Measurements from ENCODE around the gene SOX10.

SOX10 gene

DNA sequence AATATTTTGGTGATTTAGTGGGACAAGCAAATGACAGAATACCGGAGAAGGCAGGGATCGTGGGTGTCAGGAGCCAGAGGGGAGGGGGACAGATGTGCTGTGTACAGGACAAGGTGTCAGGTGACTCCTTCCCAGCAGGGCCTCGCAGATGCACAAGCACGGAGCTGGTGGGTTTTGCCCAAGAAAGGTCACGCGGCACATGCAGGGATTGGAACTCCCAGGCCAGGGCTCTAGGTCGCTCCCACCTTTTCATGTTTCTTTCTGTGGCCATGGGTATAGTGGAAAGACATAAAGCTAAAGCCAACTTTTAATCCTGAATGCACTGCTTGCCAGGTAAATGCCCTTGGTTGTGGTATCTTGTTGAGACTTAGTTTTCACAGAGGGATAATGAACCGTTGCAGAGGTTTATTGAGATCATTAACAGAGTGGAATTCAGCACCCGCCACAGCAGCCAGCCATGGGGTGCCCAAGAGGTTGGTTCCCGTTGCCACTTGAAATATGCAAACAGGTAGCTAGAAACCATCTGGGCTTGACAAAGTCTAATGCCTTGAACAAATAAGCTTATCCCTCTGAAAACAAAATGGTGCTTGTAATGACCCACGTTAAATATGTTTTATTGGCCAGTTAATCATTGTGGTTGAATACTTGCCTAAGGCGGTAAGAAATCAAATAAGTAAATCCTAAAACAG lies 41.1 kb downstream of the SOX10 start:
- Mint-ChIP-seq H3K36me3 (ENCODE audit: low read depth) (peaks cover 18% of the 10 kb centered on the region), H3K4me1 (peaks cover 9% of the 10 kb centered on the region)
- no peak for DNase-seq

DNA sequence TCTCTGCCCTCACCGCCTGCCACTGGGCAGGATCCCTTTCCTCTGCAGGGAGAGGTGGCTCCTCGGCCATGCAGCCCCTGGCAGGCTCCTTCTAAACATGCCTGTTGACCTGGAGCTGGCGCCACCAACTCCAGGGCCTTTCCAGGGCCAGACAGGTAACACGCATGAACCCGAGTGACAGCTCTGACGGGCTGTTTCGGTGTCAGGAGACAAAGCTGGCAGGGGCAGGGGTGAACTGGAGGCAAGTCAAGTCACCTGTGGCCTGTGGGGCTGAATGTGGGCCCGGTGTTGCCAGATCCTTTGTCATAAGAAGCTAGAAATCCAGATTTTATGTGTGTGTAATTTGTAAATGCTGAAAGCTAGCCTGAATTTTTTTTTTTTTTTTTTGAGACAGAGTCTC lies 42.2 kb downstream of the SOX10 start:
- H3K27me3 Mint-ChIP-seq (ENCODE audit: low read depth, poor library complexity), result peaks cover 9% of the 10 kb centered on the region
- H3K4me1 Mint-ChIP-seq, result peaks cover 9% of the 10 kb centered on the region
- no peak overlapping the region for H3K27ac Mint-ChIP-seq
- DNase-seq, result no peak
- H3K4me3 Mint-ChIP-seq, result no peak overlapping the region
- TF ChIP-seq, protein P1, sequence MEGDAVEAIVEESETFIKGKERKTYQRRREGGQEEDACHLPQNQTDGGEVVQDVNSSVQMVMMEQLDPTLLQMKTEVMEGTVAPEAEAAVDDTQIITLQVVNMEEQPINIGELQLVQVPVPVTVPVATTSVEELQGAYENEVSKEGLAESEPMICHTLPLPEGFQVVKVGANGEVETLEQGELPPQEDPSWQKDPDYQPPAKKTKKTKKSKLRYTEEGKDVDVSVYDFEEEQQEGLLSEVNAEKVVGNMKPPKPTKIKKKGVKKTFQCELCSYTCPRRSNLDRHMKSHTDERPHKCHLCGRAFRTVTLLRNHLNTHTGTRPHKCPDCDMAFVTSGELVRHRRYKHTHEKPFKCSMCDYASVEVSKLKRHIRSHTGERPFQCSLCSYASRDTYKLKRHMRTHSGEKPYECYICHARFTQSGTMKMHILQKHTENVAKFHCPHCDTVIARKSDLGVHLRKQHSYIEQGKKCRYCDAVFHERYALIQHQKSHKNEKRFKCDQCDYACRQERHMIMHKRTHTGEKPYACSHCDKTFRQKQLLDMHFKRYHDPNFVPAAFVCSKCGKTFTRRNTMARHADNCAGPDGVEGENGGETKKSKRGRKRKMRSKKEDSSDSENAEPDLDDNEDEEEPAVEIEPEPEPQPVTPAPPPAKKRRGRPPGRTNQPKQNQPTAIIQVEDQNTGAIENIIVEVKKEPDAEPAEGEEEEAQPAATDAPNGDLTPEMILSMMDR (IDR thresholded peaks at IDR 0.05), result no peak
- peaks cover 25% of the 10 kb centered on the region for H3K36me3 Mint-ChIP-seq (ENCODE audit: low read depth)
- H3K9me3 Mint-ChIP-seq, result no peaks in the 10 kb centered on the region

More for the DNA sequence above, 41.1 kb downstream of the SOX10 start:
- Mint-ChIP-seq H3K9me3 (no peaks in the 10 kb centered on the region), H3K27me3 (ENCODE audit: low read depth, poor library complexity) (peaks cover 2% of the 10 kb centered on the region), H3K27ac (no peak overlapping the region), H3K4me3 (no peak overlapping the region)
- TF ChIP-seq, protein P1 (IDR thresholded peaks at IDR 0.05), result no peak

DNA sequence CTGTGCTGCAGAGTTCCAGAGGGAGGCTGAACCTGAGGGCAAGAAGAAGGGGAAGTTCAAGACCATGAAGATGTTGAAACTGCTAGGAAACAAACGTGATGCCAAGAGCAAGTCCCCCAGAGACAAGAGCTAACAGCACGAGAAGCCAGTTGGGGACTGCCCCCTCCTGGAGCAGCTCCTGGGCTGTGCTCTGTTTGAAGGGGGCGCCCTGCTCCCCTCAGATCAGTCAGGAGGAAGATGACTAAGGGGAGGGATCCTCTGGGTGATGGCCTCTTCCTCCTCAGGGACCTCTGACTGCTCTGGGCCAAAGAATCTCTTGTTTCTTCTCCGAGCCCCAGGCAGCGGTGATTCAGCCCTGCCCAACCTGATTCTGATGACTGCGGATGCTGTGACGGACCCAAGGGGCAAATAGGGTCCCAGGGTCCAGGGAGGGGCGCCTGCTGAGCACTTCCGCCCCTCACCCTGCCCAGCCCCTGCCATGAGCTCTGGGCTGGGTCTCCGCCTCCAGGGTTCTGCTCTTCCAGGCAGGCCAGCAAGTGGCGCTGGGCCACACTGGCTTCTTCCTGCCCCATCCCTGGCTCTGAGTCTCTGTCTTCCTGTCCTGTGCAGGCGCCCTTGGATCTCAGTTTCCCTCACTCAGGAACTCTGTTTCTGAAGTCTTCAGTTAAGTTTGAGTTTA lies 43.5 kb downstream of the SOX10 start:
- DNase-seq, result no peak
- peaks cover 9% of the 10 kb centered on the region for H3K27me3 Mint-ChIP-seq (ENCODE audit: low read depth, poor library complexity)
- H3K27ac Mint-ChIP-seq, result peak overlapping the region; percentile 90
- no peak overlapping the region for H3K4me3 Mint-ChIP-seq
- H3K4me1 Mint-ChIP-seq, result peaks cover 9% of the 10 kb centered on the region
- peaks cover 30% of the 10 kb centered on the region for H3K36me3 Mint-ChIP-seq (ENCODE audit: low read depth)
- no peaks in the 10 kb centered on the region for H3K9me3 Mint-ChIP-seq
- TF ChIP-seq, protein P1 (IDR thresholded peaks at IDR 0.05), result no peak

DNA sequence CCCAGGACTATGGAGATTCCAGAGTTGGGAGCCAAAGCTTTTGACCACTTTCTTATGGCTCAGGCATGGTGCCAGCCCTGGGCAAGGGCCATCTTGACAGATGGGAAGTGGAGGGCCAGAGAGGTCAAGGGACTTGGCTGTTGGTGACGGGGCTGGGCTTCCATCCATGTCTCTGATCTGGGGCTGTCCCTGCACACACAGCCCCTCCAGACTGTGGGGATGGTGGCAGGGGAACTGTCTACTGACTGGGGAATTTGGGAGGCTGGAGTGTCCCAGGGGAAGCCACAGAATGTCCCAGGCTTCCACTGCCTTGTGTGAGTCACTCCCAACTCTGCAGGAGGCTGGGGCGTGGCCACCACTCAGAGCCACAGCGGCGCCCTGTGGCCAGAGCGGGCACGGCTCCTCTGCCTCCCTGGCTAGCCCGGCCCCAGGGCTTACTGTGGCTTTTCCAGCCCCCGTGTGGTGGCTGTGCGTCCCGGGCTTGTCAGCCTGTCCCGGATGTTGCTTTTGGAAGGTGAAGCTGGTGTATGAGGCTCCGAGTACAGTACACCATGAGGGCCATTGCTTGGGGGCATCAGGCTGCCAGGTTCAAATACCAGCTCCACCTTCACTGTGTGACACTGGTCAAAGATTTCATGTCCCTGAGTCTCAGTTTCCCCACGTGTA lies 50.5 kb downstream of the SOX10 start:
- peak; percentile 90 for DNase-seq
- H3K36me3 Mint-ChIP-seq (ENCODE audit: low read depth), result peaks cover 22% of the 10 kb centered on the region
- H3K27ac Mint-ChIP-seq, result no peak overlapping the region
- H3K27me3 Mint-ChIP-seq (ENCODE audit: low read depth, poor library complexity), result peaks cover 6% of the 10 kb centered on the region
- H3K4me3 Mint-ChIP-seq, result no peak overlapping the region
- peaks cover 8% of the 10 kb centered on the region for H3K4me1 Mint-ChIP-seq
- no peaks in the 10 kb centered on the region for H3K9me3 Mint-ChIP-seq
- TF ChIP-seq, protein P1 (IDR thresholded peaks at IDR 0.05), result peak; percentile 93

DNA sequence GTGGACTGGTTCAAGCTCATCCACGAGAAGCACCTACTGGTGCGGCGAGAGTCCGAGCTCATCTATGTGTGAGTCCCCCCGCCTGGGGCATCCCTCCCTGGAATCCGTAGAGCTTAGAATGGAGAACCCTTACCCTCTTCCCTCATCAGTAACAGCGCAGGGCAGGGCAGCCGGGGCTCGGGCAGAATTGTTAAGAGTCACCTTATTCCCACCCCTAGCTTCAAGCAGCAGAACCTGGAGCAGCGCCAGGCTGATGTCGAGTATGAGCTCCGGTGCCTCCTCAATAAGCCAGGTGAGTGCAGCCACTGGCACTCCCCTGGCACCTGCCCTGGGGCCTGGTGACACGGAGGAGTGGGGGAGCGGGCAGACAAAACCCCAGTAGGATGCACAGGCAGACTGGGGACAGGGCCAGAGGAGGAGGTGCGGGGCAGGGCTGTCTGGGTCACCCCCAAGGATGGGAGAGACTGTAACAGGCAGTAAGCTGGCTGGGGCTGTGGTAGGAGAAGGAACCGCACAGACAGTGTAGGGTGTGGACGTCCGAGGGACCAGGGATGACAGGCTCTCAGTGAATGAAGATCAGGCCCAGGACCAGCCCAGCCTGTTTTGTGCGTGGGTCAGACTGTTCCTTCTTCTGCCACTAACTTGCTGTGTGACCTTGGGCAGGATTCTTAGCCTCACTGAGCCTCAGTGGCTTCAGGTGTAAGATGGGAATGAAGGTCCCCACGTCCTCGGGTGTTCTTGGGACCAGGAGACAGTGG lies 51.4 kb downstream of the SOX10 start:
- H3K27me3 Mint-ChIP-seq (ENCODE audit: low read depth, poor library complexity), result peaks cover 6% of the 10 kb centered on the region
- H3K9me3 Mint-ChIP-seq, result no peaks in the 10 kb centered on the region
- peaks cover 8% of the 10 kb centered on the region for H3K4me1 Mint-ChIP-seq
- no peak overlapping the region for H3K4me3 Mint-ChIP-seq
- peak overlapping the region; percentile 51 for H3K27ac Mint-ChIP-seq
- TF ChIP-seq, protein P1 (IDR thresholded peaks at IDR 0.05), result no peak
- no peak for DNase-seq
- H3K36me3 Mint-ChIP-seq (ENCODE audit: low read depth), result peaks cover 28% of the 10 kb centered on the region
